ENCODE measurements around the gene TMCO2.

- no peak for TF ChIP-seq CTCF (conservative IDR thresholded peaks at IDR 0.05 in 1 of 2, IDR thresholded peaks at IDR 0.05 in 1 of 2; ENCODE audit: extremely low read depth in 1 of 2, insufficient read depth in 1 of 2, low read depth in 1 of 2, low read length in 2 of 2)
- TF ChIP-seq EZH2 (IDR thresholded peaks at IDR 0.05; ENCODE audit: borderline replicate concordance, low read length), result no peak
Observed at GRCh38 chr1:40210511-40211204, 37.1 kb upstream of the TMCO2 start.

Data from mammary epithelial cell (primary cell).